Ishikawa (cell line): ENCODE results near the gene HSD17B12.

Experiments used
- CEBPB ChIP-seq: IDR thresholded peaks from 2 replicates; pipeline ENCODE4 v1.6.1; 2012
- CREB1 ChIP-seq: IDR thresholded peaks from 2 replicates; pipeline ENCODE4 v1.6.1; 2012; ENCODE audit warnings: low read depth
- EGR1 ChIP-seq: IDR thresholded peaks from 2 replicates; pipeline ENCODE4 v1.6.1; 2012
- EP300 ChIP-seq: IDR thresholded peaks from 2 replicates; pipeline ENCODE4 v1.6.1; 2012; ENCODE audit warnings: borderline replicate concordance
- FOXM1 ChIP-seq: IDR thresholded peaks from 2 replicates; pipeline ENCODE4 v1.6.1; 2012; ENCODE audit warnings: low read depth, borderline replicate concordance
- MAX ChIP-seq: IDR thresholded peaks from 2 replicates; pipeline ENCODE4 v1.6.1; 2012
- NFIC ChIP-seq: IDR thresholded peaks from 2 replicates; pipeline ENCODE4 v1.6.1; 2012
- RAD21 ChIP-seq: IDR thresholded peaks from 2 replicates; pipeline ENCODE4 v1.6.1; 2012; ENCODE audit warnings: low read depth
- TAF1 ChIP-seq: IDR thresholded peaks from 2 replicates; pipeline ENCODE4 v1.6.1; 2012; ENCODE audit warnings: low read depth, mild to moderate bottlenecking
- TCF12 ChIP-seq: IDR thresholded peaks from 2 replicates; pipeline ENCODE4 v1.6.1; 2012; ENCODE audit warnings: low read depth
- TEAD4 ChIP-seq: IDR thresholded peaks from 2 replicates; pipeline ENCODE4 v1.6.1; 2012
- YY1 ChIP-seq: IDR thresholded peaks from 2 replicates; pipeline ENCODE4 v1.6.1; 2012; ENCODE audit warnings: low read depth
- ZBTB7A ChIP-seq: IDR thresholded peaks from 2 replicates; pipeline ENCODE4 v1.6.1; 2012; ENCODE audit warnings: low read depth
- TF ChIP-seq, protein P1 (sequence below): IDR thresholded peaks from 2 replicates; pipeline ENCODE4 v1.6.1; 2012; ENCODE audit warnings: low read depth, mild to moderate bottlenecking
- TF ChIP-seq, protein P2 (sequence below): IDR thresholded peaks from 2 replicates; pipeline ENCODE4 v1.6.1; 2012

HSD17B12 gene

GRCh38 chr11:43874078-43874477 is 193.5 kb downstream of the HSD17B12 start:
- no peak for TF ChIP-seq ZBTB7A
- TF ChIP-seq YY1: no peak
- TF ChIP-seq FOXM1: no peak
- TF ChIP-seq TAF1: no peak
- no peak for TF ChIP-seq RAD21
- TF ChIP-seq EGR1: no peak
- TF ChIP-seq, protein P1, sequence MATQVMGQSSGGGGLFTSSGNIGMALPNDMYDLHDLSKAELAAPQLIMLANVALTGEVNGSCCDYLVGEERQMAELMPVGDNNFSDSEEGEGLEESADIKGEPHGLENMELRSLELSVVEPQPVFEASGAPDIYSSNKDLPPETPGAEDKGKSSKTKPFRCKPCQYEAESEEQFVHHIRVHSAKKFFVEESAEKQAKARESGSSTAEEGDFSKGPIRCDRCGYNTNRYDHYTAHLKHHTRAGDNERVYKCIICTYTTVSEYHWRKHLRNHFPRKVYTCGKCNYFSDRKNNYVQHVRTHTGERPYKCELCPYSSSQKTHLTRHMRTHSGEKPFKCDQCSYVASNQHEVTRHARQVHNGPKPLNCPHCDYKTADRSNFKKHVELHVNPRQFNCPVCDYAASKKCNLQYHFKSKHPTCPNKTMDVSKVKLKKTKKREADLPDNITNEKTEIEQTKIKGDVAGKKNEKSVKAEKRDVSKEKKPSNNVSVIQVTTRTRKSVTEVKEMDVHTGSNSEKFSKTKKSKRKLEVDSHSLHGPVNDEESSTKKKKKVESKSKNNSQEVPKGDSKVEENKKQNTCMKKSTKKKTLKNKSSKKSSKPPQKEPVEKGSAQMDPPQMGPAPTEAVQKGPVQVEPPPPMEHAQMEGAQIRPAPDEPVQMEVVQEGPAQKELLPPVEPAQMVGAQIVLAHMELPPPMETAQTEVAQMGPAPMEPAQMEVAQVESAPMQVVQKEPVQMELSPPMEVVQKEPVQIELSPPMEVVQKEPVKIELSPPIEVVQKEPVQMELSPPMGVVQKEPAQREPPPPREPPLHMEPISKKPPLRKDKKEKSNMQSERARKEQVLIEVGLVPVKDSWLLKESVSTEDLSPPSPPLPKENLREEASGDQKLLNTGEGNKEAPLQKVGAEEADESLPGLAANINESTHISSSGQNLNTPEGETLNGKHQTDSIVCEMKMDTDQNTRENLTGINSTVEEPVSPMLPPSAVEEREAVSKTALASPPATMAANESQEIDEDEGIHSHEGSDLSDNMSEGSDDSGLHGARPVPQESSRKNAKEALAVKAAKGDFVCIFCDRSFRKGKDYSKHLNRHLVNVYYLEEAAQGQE: no peak

DNA sequence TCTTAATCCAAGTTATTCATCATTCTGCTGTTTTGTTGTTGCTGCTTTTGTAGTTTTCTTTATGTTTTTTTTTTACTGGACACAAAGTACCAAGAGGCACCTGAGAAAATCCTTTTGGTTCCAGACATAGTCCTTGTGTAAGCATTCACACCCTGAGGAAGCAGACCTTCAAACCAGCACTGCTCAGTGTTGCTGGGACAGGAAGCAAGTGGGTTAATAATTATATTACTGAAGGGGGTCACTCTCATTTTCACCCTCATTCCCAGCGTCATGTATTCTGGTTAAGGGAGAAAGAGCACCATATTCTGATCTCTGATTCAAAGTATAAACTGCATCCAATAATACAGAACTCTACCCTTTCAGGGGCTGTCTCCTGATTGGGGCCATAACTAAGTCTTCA is 194.2 kb downstream of the HSD17B12 start:
- no peak for TF ChIP-seq TCF12
- no peak for TF ChIP-seq EP300
- TF ChIP-seq FOXM1: no peak
- TF ChIP-seq, protein P1: no peak
- no peak for TF ChIP-seq TAF1
- no peak for TF ChIP-seq NFIC
- TF ChIP-seq YY1: no peak
- no peak for TF ChIP-seq MAX
- TF ChIP-seq TEAD4: no peak
- no peak for TF ChIP-seq CEBPB
- no peak for TF ChIP-seq ZBTB7A
- no peak for TF ChIP-seq CREB1
- TF ChIP-seq, protein P2, sequence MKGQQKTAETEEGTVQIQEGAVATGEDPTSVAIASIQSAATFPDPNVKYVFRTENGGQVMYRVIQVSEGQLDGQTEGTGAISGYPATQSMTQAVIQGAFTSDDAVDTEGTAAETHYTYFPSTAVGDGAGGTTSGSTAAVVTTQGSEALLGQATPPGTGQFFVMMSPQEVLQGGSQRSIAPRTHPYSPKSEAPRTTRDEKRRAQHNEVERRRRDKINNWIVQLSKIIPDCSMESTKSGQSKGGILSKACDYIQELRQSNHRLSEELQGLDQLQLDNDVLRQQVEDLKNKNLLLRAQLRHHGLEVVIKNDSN: no peak
- TF ChIP-seq RAD21: no peak
- TF ChIP-seq EGR1: no peak

DNA sequence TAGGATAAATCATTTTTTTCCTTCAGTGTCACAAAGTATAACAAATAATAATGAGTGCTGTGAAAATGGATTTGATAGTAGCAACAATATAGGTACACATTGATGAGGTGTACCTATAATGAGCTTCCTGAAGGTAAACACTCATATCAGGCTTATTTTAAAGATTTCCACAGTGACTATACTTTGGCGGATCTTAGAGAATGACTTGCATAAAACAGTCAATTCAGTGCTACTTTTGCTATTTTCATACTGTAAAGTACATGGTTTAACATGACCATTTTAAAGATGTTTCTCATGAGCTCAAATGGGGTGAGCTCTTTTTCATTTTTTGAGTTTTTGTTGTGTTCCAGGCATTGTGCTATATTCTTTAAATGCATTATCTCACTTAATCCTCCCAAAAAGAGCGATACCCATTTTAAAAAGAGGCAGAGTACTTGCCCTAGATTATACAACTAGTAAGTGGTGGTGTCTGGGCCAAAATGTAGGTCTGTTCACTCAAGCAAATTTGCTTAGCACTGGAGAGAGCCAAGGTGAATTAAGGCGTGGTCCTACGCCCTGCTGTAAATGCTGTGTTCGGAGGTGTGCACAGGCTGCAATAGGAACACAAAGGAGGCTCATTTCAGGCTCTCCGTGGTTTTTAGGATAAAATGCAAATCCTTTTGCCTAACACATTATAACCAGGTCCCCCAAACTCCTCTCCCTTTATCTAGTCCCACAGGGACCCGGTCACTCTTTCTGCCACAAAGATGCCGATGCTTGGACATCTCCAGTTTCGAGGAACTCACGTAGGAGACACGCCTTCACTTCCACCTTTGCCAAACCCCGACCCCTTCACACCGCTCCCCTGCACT is 199.5 kb downstream of the HSD17B12 start:
- TF ChIP-seq EP300 (no peak), ZBTB7A (no peak), TAF1 (no peak), TCF12 (no peak), YY1 (no peak), EGR1 (no peak), TEAD4 (no peak)
- TF ChIP-seq, protein P2: no peak

DNA sequence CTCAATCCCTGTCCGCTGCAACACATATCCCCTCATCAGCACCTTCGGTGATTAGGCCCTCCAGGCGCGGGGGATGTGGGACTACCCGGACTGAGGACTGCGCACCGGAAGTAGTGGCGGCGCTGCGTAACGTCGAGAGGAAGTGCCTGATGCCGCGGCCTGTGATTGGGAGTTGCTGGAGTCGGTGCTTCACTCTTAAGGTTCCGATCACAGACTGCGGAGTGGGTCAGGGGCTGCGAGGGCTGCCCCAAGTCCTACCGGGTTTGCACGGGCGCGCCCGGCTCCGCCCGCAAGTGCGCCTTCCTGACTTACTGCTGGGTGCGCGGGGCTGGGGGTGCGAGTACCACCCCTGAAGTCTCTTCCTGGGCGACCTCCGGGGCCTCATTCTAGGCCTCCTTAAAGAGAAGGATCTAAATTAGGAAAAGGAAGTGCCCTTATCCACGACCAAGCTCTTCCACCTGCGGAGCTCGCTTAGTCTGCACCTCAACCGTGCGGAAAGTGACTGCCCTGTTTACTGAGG is 200.2 kb downstream of the HSD17B12 start, which contains the start of gene ALKBH3:
TSS of gene ALKBH3 (plus strand) at position 192 of the 520 bp plus-strand sequence. CDS start 1,822 bp downstream, outside the sequence.
- TF ChIP-seq TCF12 (peak; percentile 81), CEBPB (no peak), TEAD4 (no peak), ZBTB7A (no peak), EP300 (0 out of 2 replicates have a peak, but pooled peaks have one; percentile 13), MAX (peak; percentile 75), CREB1 (no peak; the same call in 1 of the 2 replicates), RAD21 (no peak), YY1 (peak; percentile 66), EGR1 (no peak), TAF1 (peak; percentile 47; the same call in 1 of the 2 replicates), FOXM1 (no peak), NFIC (no peak)
- TF ChIP-seq, protein P2: peak; percentile 72
- TF ChIP-seq, protein P1: no peak
